Kidney epithelial cell (primary cell): Measurements from ENCODE around the gene SGCD. TPM values are rescaled to one million over a fixed set of nuclear protein-coding genes. Genes with fewer than 3 reads are reported as not detected.

Experiments
- DNase-seq: peaks from one replicate; pipeline ENCODE4 v3.0.0-alpha.2; 2010; ENCODE audit warnings: low read depth
- H3K27me3 ChIP-seq: 2 replicates; pipeline ENCODE4 v1.6.0; 2011; ENCODE audit warnings: low read length; ENCODE audit not compliant: control insufficient read depth, insufficient read depth
- H3K36me3 ChIP-seq: 2 replicates; pipeline ENCODE4 v1.5.1; 2011; ENCODE audit warnings: low read length; ENCODE audit not compliant: control insufficient read depth, insufficient read depth
- H3K4me3 ChIP-seq: 2 replicates; pipeline ENCODE4 v1.5.1; 2011; ENCODE audit warnings: low read depth, mild to moderate bottlenecking, control low read depth, low read length
- CTCF ChIP-seq: IDR thresholded peaks from 2 replicates; pipeline ENCODE4 v1.5.1; 2011; ENCODE audit warnings: mild to moderate bottlenecking, moderate library complexity, low read length, control low read depth, inconsistent platforms; ENCODE audit not compliant: insufficient read depth, poor library complexity, severe bottlenecking
- total RNA-seq: library from RNA; depleted of rRNA; stranded (reverse); fragments of >200 nt; gene quantifications from 2 replicates; pipeline ENCODE4 v1.2.3, GENCODE V29; 2015

The SGCD gene
- total RNA-seq, 1 donor from 2014 or later: 0.29 TPM

- Histone ChIP-seq H3K36me3 (no peaks in the 10 kb centered on the region), H3K27me3 (no peaks in the 10 kb centered on the region), H3K4me3 (no peak overlapping the region)
- DNase-seq: no peak
- no peak for TF ChIP-seq CTCF
Measured at GRCh38 chr5:156675395-156675794, 348.4 kb downstream of the SGCD start.

GRCh38 chr5:156677963-156678362 is 351.0 kb downstream of the SGCD start:
- H3K27me3 ChIP-seq: no peaks in the 10 kb centered on the region
- H3K4me3 ChIP-seq: no peak overlapping the region
- TF ChIP-seq CTCF: no peak
- no peak for DNase-seq
- no peaks in the 10 kb centered on the region for H3K36me3 ChIP-seq

GRCh38 chr5:156678484-156678883 is 351.5 kb downstream of the SGCD start:
- TF ChIP-seq CTCF: no peak
- no peak for DNase-seq
- H3K36me3 ChIP-seq: no peaks in the 10 kb centered on the region
- no peaks in the 10 kb centered on the region for H3K27me3 ChIP-seq
- H3K4me3 ChIP-seq: no peak overlapping the region

- TF ChIP-seq CTCF: no peak
- H3K36me3 ChIP-seq: no peaks in the 10 kb centered on the region
- DNase-seq: no peak
- H3K27me3 ChIP-seq: no peaks in the 10 kb centered on the region
- no peak overlapping the region for H3K4me3 ChIP-seq
Measured at GRCh38 chr5:156680831-156681230, 353.9 kb downstream of the SGCD start.

GRCh38 chr5:156681265-156681664 is 354.3 kb downstream of the SGCD start:
- no peak for DNase-seq
- TF ChIP-seq CTCF: no peak
- H3K36me3 ChIP-seq: no peaks in the 10 kb centered on the region
- H3K27me3 ChIP-seq: no peaks in the 10 kb centered on the region
- H3K4me3 ChIP-seq: no peak overlapping the region

GRCh38 chr5:156682971-156683370 is 356.0 kb downstream of the SGCD start:
- no peak overlapping the region for H3K4me3 ChIP-seq
- H3K27me3 ChIP-seq: no peaks in the 10 kb centered on the region
- no peaks in the 10 kb centered on the region for H3K36me3 ChIP-seq
- TF ChIP-seq CTCF: no peak
- no peak for DNase-seq
